T-helper 1 cell treated with Interleukin-12 subunit alpha and Interleukin-12 subunit beta and Interleukin-4 antibody, amounts not matched to agents 30 ng/mL and 1 ng/mL, for 36 hours (primary cell): ENCODE results near the gene U2SURP. TPM values are rescaled to one million over a fixed set of nuclear protein-coding genes. Genes with fewer than 3 reads are reported as not detected.

Experiments used
- intact Hi-C: fragments of 100-400 bp; cut with micrococcal nuclease; formaldehyde crosslinking; loops from one replicate; pipeline ENCODE4 v1.15.1; 2024
- total RNA-seq: library from RNA; stranded (reverse); gene quantifications from 2 replicates; pipeline ENCODE4 v1.2.3, GENCODE V29; 2022

Gene U2SURP
- total RNA-seq, 1 donor from 2014 or later = 136 TPM

GRCh38 chr3:143098032-143098764 lies 96.8 kb downstream of the U2SURP start:
- intact Hi-C loops = no loop called here

DNA sequence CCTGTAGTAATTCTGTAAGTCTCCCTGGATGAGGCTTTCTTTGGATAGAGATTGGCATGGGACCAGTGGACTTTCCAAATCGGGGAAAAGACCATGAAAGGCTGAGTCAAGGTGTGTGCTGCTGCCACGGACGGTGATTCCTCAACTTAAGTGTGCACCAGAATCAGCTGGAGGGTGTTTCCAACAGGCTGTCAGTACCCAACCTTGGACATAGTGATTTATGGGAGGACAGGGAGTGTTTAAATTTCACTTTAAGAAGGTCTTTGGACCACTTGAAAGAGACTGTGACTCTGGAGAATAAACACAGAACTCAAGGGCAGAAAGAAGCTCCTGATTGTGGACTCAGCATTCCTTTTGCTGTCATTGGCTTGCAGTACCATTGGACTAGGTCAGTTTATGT lies 97.8 kb downstream of the U2SURP start:
- intact Hi-C loops = no loop called here

- intact Hi-C loops = no loop called here
These were observed 98.3 kb downstream of the U2SURP start for GRCh38 chr3:143099690-143100089.

DNA sequence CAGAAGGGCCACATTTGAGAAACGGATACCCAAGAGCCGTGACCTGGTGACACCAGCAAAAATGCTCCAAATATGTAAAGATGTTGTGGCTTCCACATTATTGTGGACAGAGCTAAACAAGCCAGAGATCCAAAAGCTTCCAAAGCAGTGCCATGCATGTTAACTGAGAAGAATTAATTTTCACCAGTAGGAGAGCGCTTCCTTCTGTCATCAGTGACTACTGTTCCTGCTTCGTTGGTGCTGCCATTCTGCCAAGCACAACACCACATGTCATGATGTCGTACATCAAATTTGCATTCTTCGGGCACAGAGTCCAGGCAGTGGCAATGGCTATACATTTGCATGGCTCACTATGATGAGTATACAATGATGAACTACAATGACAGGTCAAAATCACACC lies 99.1 kb downstream of the U2SURP start:
- intact Hi-C loops = no loop called here

DNA sequence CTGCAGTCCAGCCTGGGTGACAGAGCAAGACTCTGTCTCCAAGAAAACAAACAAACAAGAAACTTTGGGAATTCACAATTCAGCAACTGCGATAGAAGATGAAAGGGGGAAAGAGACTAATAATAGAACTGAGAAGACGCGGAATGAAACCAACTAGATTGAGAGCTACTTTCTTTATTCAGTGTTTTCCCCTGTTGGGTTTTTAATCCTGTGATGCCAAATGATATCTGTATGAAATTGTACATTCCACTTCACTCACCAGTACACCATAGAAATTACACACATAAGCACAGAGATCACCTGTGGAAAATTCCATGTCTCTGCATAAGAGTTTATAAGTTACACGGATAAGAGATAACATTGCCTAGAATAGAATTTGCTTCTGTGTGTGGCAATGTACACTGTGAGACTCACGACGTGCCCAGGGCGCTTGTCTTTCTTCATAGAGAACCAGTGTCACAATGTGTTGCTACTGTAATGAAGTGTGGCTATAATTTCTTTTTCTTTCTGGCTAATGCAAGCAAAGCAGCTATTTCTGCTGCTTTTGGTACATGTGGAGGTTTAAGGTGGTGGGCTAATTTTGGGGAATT lies 100.5 kb downstream of the U2SURP start:
- intact Hi-C loops = no loop called here

DNA sequence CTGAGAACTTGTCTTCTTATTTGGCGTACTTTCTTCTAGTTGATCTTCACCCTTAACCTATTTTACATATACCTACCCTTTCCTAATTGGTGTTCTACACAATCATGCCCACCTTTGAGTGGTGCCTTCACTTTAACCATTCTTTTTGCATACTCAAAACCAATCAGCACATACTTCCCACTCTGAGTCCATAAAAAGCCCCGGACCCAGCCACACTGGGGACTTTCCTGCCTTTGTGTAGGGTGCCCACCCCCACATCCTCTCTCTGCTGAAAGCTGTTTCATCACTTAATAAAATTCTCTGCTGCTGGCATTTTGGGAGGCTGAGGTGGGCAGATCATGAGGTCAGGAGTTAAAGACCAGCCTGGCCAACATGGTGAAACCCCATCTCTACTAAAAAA lies 102.3 kb downstream of the U2SURP start:
- intact Hi-C loops = no loop called here

- intact Hi-C loops = no loop called here
These were observed 103.8 kb downstream of the U2SURP start for GRCh38 chr3:143105170-143105569.

- intact Hi-C loops = no loop called here
These were observed 108.5 kb downstream of the U2SURP start for GRCh38 chr3:143109861-143110260.

Other genes with a start within 250 kb of the U2SURP start
- 0.27 TPM in 1 of 2 replicates, not detected in the other for gene PCOLCE2, start 112.5 kb upstream of the U2SURP start, total RNA-seq
- not detected in 2 replicates for gene PAQR9, start 37.9 kb upstream of the U2SURP start, total RNA-seq
- gene CHST2, start 118.2 kb downstream of the U2SURP start, total RNA-seq = 6.0 and 6.7 TPM in 2 replicates